Astrocyte of the hippocampus (primary cell): ENCODE data around the gene KDM6A.
"Not testable (repeated sequence)": the region's sequence is repeated elsewhere in the genome, so short reads cannot be mapped to it uniquely, and the experiment has no call there.

ENCODE experiments used
- DNase-seq: peaks from one replicate; pipeline ENCODE4 v3.0.0; 2011; ENCODE audit warnings: low read depth, low spot score

KDM6A gene

GRCh38 chrX:44872821-44873414, at the start of gene KDM6A:
KDM6A (plus strand) TSS chrX:44873188; CDS start chrX:44873552, 364 bp downstream.
- peak; percentile 100 for DNase-seq

- DNase-seq, result not testable (repeated sequence)
Observed at GRCh38 chrX:44823193-44823592, 49.8 kb upstream of the KDM6A start.

- peak; percentile 79 for DNase-seq
Observed at GRCh38 chrX:44828008-44828605, 44.9 kb upstream of the KDM6A start.

- no peak for DNase-seq
Observed at GRCh38 chrX:44829832-44830231, 43.2 kb upstream of the KDM6A start.

GRCh38 chrX:44842550-44843317, 30.3 kb upstream of the KDM6A start:
- no peak for DNase-seq

GRCh38 chrX:44843318-44843702, 29.7 kb upstream of the KDM6A start:
- DNase-seq, result no peak

- DNase-seq, result no peak
Observed at GRCh38 chrX:44843753-44844152, 29.2 kb upstream of the KDM6A start, which contains the start of gene DUSP21. DUSP21 (plus strand) TSS chrX:44844021; CDS start chrX:44844133, 112 bp downstream.

- no peak for DNase-seq
Observed at GRCh38 chrX:44844204-44844603, 28.8 kb upstream of the KDM6A start.

- not testable (repeated sequence) for DNase-seq
Observed at GRCh38 chrX:44850891-44851290, 22.1 kb upstream of the KDM6A start.

- peak; percentile 24 for DNase-seq
Observed at GRCh38 chrX:44871114-44871645, 1.8 kb upstream of the KDM6A start.

- peak; percentile 67 for DNase-seq
Observed at GRCh38 chrX:44871931-44872820, 812 bp upstream of the KDM6A start.

- DNase-seq, result peak; percentile 84
Observed at GRCh38 chrX:44873415-44874276, 658 bp downstream of the KDM6A start.

GRCh38 chrX:44874420-44875184, 1.6 kb downstream of the KDM6A start:
- DNase-seq, result peak; percentile 64

GRCh38 chrX:44875185-44875489, 2.1 kb downstream of the KDM6A start:
- DNase-seq, result no peak

- DNase-seq, result peak; percentile 17
Observed at GRCh38 chrX:44876086-44876485, 3.1 kb downstream of the KDM6A start.

- DNase-seq, result no peak
Observed at GRCh38 chrX:44876767-44877166, 3.8 kb downstream of the KDM6A start.

GRCh38 chrX:44878780-44879179, 5.8 kb downstream of the KDM6A start:
- DNase-seq, result no peak

GRCh38 chrX:44881549-44881948, 8.6 kb downstream of the KDM6A start:
- DNase-seq, result no peak

GRCh38 chrX:44882635-44883034, 9.6 kb downstream of the KDM6A start:
- no peak for DNase-seq

GRCh38 chrX:44884944-44885343, 12.0 kb downstream of the KDM6A start:
- DNase-seq, result no peak
